GM13977 (cell line): ENCODE measurements around the gene XYLB.
"Not testable (repeated sequence)": the region's sequence is repeated elsewhere in the genome, so short reads cannot be mapped to it uniquely, and the experiment has no call there.

Experiments
- DNase-seq: peaks from one replicate; pipeline ENCODE4 v3.0.0; 2012; ENCODE audit warnings: low spot score
- CTCF ChIP-seq: IDR thresholded peaks from 2 replicates; pipeline ENCODE4 v1.5.1; 2012; ENCODE audit warnings: mild to moderate bottlenecking, control low read depth; ENCODE audit not compliant: insufficient read depth; ENCODE audit errors: extremely low read depth, missing control alignments
- in situ Hi-C: fragments of 300-500 bp; cut with MboI; formaldehyde crosslinking; loops from one replicate; pipeline ENCODE4 v1.12.0; 2022; ENCODE audit warnings: low sequenced_read_pairs, low pct_unique_long_range_greater_than_20kb, mixed read lengths, inconsistent platforms; ENCODE audit not compliant: unreplicated experiment

XYLB gene

DNA sequence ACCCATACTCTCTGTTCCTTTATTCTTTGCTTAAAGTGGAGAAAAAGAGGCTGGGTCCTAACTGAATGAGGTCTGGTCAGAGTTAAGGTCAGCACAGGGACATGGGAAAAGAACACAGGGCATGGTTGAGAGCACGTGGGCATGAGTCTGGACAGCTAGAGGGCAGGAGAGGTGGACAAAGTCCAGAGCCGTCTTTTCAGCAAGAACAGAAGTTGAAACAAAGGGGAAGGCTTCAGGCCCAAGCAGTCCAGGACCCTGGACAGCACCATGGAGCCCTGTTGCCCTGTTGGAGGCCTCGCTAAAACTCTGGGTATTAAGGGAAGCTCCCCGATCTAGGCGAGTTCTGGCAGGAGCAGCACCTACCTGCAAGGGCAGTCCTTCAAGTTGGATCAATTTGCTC, 50.7 kb downstream of the XYLB start:
- TF ChIP-seq CTCF, result no peak
- in situ Hi-C loops, result no loop called here
- no peak for DNase-seq

GRCh38 chr3:38401246-38401962, 54.8 kb downstream of the XYLB start:
- no peak for DNase-seq
- in situ Hi-C loops, result no loop called here
- no peak for TF ChIP-seq CTCF

DNA sequence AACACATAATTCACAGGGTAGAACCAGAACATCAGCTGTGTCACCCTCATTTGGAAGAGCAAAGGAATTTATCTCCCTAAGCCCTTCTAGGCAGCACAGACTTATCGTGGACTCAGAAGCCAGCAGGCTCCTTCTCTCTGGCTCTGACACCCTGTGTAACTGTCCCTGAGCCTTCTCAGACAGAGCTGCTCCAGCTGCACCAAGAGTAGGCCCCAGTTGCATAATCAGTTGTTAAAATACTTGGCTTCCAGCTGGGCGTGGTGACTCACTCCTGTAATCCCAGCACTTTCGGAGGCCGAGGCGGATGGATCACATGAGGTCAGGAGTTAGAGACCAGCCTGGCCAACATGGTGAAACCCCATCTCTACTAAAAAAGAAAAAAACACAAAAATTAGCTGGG, 57.7 kb downstream of the XYLB start:
- in situ Hi-C loops, result no loop called here
- TF ChIP-seq CTCF, result no peak
- no peak for DNase-seq

GRCh38 chr3:38411591-38411990, 65.0 kb downstream of the XYLB start:
- no peak for TF ChIP-seq CTCF
- in situ Hi-C loops, result no loop called here
- DNase-seq, result no peak

- DNase-seq, in situ Hi-C loops: not testable (repeated sequence)
These were observed 74.2 kb downstream of the XYLB start for GRCh38 chr3:38420758-38421157.

DNA sequence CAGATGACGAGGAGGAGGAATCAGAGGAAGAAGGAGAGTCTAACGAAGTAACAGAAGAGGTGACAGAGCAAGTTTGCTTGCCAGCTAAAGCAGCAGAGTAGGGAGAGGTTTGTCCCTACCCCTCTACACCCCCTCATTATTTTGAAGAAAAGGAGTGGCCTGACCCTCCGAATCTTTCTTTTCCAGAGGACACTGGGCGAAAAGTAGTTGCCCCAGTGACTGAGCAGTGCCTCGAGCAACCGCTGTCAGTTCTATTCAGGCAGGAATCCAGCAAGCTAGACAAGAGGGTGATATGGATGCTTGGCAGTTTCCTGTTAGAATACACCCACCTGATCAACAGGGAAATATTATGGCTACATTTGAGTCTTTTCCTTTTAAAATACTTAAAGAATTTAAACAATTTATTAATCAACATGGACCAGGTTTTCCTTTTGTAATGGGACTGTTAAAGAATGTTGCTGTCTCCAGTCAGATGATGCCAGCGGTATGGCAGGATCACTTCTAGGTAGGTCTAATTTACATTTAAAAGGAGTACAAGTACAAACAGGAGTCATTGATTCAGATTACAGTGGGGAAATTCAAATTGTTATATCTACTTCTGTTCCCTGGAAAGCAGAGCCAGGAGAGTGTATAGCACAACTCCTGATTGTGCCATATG, 75.2 kb downstream of the XYLB start:
- in situ Hi-C loops, result no loop called here
- DNase-seq, result no peak
- no peak for TF ChIP-seq CTCF

DNA sequence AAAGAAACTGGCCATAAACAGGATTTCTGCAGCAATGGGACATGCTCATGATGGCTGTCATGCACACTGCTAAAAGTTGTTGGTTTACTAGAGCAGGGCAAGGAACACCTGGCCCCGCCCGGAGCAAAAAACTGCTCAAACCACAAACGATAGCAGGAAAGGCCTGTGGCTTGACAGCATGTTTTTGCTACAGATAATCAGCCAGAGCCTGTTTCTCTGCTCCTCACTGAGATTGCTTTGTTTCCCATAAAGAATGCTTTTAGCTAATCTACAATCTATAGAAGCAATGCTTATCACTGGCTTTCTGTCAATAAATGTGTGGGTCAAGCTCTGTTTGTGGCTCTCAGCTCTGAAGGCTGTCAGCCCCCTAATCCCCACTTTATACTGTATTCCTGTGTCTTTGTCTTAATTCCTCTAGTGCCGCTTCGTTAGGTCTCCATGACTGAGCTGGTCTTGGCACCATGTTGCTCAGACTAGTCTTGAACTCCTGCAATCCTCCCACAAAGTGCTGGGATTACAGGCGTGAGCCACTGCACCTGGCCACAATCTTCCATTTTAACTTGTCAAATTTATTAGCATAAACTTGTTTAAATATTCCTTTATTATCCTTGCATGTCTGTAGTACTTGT, 80.3 kb downstream of the XYLB start:
- not testable (repeated sequence) for DNase-seq

GRCh38 chr3:38432871-38433658, 86.5 kb downstream of the XYLB start:
- DNase-seq, in situ Hi-C loops: not testable (repeated sequence)

More for the DNA sequence above, 80.3 kb downstream of the XYLB start:
- in situ Hi-C loops, result not testable (repeated sequence)

GRCh38 chr3:38433661-38434060, 87.1 kb downstream of the XYLB start:
- DNase-seq, in situ Hi-C loops: not testable (repeated sequence)

GRCh38 chr3:38438436-38439069, 92.0 kb downstream of the XYLB start:
- in situ Hi-C loops, result not testable (repeated sequence)

More at GRCh38 chr3:38438436-38439069, 92.0 kb downstream of the XYLB start:
- not testable (repeated sequence) for DNase-seq
